NCI-H128 (cell line): ENCODE results near the gene RPRD1A.
"Not testable (repeated sequence)": the region's sequence is repeated elsewhere in the genome, so short reads cannot be mapped to it uniquely, and the experiment has no call there.

Experiments used
- DNase-seq: peaks from one replicate; lab custom pipeline; 2025; ENCODE audit not compliant: unreplicated experiment; lab: John Stamatoyannopoulos, UW

RPRD1A gene

DNA sequence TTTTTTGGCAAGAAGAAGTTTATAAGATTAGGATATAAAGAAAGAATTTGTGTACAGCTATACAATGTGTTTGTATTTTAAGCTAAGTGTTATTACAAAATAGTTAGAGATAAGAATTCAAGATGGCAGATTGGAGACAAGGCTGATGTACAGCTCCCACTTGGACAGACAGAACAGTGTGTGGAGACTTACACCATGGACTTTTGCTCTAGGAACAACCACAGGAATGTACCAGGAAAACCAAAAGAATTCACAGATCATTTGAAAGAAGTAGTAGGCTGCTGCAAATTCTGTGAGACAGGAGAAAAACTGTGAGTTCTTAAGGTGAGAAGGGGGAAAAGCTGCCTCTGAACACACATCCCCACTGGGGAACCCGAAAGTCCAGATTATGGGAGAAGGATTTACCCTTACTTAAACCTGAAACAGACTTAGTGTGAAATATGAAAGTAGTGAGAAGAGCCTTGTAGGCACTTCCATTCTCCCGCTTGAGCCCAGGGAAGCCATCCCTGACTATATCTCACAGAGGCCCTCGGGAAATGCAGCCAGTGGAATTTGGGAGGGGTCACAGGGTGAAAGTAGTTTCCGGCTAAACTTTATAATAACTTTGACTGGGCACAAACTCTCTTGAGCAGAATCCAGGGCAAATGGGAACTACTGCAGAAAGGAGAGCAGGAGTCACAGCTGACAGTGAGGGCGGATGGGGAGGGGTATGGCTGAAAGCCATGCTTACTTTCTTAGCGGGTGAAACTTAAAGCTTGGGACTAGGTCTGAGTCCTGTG, 11.6 kb upstream of the RPRD1A start:
- no peak for DNase-seq

DNA sequence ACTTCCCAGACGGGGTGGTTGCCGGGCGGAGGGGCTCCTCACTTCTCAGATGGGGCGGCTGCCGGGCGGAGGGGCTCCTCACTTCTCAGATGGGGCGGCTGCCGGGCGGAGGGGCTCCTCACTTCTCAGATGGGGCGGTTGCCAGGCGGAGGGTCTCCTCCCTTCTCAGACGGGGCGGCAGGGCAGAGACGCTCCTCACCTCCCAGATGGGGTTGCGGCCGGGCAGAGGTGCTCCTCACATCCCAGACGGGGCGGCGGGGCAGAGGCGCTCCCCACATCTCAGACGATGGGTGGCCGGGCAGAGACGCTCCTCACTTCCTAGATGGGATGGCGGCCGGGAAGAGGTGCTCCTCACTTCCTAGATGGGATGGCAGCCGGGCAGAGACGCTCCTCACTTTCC, 10.4 kb upstream of the RPRD1A start:
- DNase-seq = not testable (repeated sequence)

DNA sequence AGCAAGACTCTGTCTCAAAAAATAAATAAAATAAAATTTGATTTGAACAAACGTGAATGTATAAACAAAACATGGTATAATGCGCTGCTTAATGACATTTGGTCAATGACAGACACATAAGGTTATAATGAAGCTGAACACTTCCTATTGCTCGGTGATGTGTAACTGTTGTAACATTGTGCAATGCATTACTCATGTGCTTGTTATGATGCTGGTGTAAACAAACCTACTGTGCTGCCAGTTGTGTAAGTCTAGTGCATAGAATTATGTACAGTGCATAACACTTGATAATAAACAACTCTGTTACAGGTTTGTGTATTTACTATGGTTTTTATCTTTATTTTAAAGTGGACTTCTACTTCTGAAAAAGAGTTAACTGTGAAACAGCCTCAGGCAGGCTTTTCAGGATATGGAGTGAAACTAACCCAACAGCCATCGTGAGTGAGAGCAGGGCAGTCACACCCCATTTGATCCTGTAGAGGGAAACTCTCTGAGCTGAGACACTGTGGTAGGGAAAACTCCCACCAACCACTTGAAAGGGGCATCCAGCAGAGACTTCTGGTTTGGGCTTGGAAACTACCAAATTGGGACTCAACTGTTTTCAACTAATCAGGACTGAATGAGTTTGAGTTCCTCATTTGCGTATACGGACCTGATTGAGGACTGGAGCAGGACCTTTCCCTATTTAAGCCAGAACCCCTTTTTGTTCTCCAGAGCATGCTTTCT, 8.7 kb upstream of the RPRD1A start:
- peak; percentile 40 for DNase-seq

DNA sequence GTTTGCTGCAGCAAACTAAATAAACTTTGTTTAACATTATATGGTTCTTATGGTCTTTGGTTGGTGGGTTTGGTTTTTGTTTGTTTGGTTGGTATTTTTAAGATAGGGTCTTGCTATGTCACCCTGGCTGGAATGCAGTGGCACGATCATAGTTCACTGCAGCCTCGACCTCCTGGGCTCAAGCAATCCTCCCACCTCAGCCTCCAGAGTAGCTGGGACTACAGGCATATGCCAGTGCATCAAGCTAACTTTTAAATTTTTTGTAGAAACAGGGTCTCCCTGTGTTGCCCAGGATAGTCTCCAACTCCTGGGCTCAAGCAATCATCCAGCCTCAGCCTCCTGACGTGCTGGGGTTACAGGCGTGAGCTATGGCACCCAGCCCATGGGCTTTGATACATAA, 7.1 kb upstream of the RPRD1A start:
- DNase-seq = no peak

DNA sequence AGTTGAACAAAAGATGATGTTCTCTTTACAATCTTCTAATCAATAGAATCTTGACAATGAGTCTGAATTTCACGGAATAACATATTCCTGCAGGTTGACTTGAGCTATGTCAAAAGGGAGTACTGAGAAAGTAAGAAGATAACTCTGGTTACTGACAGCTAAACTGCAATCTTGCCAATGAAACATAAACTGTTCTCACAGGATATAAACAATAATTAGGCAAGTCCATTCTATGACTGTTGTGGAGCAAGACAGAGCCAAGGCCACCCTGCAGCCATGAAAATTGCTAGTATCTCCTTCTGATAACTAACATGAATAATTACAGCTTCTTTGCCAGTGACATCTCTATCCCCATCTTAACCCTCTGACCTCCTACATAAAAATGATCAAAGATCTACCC, 6.3 kb upstream of the RPRD1A start:
- DNase-seq = no peak

DNA sequence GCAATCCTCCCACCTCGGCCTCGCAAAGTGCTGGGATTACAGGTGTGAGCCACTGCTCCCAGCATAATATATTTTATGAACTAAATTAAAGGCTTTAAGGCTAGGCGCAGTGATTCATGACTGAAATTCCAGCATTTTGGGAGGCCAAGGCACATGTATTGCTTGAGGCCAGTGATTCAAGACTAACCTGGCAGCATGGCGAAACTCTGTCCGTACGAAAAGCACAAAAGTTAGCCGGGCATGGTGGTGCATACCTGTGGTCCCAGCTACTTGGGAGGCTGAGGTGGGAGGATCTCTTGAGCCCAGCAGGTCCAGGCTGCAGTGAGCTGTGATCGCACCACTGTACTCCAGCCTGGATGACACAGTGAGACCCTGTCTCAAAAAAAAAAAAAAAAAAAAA, 5.0 kb upstream of the RPRD1A start:
- DNase-seq = not testable (repeated sequence)

DNA sequence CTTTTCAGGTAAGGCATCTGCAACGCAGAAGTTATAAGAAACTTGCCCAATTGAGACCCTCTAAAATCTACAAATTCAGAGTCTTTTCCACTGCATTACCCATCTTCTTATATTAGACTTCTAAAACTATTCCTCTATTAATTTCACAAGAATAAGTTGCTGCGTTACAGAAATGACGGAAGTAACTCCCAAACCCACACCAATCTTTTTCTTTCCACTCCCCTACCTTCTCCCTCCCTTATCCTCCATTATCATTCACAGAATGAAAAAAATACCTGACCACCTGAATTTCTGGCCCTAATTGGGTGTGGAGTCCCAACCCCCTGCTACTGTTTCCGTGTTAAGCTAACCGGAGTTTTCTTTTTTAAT, 689 bp downstream of the RPRD1A start:
- DNase-seq = no peak

DNA sequence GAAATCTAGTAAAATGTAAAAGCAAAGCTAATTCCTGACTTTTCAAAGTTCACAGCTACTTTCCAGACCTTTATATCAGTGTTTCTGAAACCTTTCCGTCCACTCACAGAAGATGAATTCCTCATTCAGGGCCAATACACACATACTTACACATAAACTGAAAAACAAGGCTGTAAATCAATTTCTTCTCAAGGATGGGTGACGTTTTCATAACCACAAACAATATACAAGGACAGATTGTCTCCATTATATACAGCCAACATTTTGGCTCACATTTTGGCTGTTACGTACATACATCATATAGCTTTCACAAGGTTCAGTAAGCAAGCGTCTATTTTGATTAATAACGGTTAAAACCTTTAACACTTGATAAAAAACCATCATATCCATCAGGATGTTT, 1.4 kb downstream of the RPRD1A start:
- no peak for DNase-seq

DNA sequence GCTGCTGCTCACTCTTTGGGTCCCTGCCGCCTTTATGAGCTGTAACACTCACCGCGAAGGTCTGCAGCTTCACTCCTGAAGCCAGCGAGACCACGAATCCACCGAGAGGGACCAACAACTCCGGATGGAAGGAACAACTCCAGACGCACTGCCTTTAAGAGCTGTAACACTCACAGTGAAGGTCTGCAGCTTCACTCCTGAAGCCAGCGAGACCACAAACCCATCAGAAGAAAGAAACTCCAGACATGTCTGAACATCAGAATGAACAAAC, 2.6 kb downstream of the RPRD1A start:
- not testable (repeated sequence) for DNase-seq

DNA sequence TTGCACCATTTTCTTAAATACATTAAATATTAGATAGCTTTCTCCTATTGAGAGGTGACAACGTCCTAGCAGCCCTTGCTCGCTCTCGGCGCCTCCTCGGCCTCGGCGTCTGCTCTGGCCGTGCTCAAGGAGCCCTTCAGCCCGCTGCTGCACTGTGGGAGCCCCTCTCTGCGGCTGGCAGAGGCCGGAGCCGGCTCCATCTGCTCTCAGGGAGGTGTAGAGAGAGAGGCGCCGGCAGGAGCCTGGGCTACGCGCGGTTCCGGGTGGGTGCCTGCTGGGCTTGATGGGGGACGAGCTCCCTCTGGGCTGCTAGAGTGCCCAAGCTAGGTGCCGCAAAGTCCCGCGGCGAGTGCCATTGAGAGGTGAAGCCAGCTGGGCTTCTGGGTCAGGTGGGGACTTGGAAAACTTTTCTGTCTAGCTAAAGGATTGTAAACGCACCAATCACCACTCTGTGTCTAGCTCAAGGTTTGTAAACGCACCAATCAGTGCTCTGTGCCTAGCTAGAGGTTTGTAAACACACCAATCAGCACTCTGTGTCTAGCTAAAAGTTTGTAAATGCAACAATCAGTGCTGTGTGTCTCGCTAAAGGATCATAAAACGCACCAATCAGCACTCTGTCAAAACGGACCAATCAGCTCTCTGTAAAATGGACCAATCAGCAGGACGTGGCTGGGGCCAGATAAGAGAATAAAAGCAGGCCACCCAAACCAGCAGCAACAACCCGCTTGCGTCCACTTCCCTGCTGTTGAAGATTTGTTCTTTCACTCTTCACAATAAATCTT, 3.1 kb downstream of the RPRD1A start:
- no peak for DNase-seq

DNA sequence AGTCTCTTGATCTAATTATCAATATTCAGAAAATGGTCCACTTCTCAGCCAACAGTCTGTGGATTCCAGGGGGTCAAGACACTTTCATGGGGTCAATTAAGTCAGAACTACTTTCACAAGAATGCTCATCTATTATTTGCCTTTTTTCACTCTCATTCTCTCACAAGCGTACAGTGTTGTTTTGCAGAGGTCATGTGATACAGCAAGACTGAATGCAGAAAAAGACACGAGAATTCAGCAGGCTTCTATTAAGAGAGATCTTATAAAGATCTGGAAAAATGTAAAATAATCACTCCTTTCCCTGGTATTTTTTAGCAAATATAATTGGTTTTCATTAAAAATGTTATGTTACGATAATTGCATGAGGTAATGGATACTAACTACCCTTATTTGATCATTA, 8.7 kb downstream of the RPRD1A start:
- no peak for DNase-seq

DNA sequence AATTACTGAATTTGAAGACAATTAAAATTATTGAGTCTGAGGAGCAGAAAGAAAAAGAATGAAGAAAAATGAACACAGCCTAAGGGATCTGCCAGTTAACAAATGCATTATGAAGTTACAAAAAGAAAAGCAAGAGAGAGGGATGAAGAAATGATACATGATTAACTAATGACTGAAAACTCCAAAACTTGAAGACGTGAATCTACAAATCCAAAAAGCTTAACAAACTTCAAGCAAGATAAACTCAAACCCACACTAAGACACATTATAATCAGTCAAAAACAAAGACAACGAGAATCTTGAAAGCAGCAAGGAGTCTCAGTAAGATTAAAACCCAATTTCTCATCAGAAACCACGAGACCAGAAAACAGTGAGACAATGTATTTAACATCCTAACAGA, 15.6 kb downstream of the RPRD1A start:
- DNase-seq = no peak

DNA sequence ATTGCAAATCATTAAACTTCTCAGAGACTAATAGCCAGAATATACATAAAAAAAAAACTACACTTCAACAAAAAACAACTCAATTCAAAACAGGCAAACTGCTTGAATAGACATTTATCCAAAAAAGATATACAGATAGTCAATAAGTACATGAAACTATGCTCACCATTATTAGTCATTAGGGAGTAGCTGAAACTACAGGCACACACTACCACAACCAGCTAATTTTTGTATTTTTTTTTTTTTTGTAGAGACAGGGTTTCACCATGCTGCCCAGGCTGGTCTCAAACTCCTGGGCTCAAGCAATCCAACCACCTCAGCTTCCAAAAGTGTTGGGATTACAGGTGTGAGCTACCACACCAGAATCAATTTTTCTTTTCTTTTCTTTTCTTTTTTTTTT, 16.9 kb downstream of the RPRD1A start:
- DNase-seq = no peak

DNA sequence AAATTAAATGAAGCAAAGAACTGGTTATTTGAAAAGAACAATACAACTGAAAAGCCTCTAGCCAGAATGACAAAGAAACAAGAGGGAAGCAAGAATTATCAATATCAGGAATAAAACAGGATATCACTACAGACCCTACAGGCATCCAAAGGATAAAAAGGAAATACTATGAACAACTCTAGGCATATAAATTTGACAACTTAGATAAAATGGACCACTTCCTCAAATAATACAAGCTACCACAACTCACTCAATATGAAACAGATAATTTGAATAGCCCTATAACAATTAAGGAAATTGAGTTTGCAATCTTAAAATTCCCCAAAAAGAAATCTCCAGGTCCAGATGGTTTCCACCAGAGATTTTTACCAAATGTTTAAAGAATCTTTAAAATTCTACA, 19.8 kb downstream of the RPRD1A start:
- no peak for DNase-seq

DNA sequence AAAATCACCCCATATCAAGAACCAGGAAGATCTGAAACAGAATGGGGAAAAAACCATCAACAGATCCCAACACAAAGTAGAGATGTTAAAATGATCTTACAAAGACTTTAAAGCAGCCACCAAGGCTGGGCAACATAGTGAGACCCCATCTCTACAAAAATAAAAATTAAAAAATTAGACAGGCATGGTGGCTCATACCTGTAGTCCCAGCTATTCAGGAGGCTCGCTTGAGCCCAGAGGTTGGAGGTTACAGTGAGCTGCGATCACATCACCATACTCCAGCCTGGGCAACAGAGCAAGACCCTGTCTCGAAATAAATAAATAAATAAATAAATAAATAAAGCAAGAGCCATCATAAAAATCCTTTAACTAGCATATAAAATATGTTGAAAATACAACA, 20.5 kb downstream of the RPRD1A start:
- no peak for DNase-seq

DNA sequence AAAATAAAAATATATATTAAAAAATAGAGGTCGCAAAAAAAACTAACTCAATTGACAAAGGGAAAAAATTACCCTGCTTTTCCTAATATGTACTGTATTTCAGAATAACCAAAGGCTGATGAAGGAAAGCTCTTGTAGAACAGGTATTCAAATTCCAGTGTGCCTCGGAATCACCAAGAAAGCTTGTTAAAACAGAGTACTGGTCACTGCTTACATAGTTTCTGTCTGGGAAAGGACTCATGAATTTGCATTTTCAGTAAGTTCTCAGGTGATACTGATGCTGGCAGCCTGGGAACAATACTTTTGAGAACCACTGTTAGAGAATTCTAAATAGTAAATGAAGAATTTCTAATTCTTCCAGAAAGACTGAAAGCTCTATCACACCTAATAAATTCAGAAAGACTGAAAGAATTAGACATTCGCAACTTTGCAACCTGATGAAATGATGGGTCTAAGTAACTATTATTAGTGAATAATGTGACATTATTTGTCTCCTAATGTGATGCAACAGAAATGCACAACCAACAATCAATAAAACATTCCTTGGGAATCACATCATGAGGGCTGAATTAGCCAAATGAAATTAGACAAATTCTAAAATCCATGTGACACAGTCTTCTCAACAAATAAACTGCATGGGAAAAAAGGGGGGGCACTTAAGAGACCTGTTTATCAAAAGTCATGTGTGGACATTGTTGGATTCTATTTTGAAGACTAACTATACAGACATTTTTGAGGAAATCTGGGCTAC, 21.9 kb downstream of the RPRD1A start:
- DNase-seq = no peak

DNA sequence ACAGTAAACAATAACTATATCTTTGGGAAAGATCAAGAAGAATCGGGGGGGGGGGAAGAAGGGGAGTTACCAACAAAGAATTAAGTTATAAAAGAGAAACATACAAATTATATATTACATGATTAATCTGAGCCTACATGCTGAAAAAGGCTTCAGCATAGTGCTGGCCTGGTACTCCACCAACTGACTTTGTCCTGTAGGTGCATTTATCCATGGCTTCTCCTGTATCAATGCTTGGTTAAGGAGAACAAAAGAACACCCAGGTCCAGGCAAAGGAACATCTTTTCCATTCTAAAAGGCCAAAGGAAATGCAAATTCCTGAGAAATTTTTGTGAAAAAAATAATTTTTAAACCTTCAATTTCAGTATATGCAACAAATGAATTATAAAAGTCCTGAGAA, 24.2 kb downstream of the RPRD1A start:
- DNase-seq = no peak

DNA sequence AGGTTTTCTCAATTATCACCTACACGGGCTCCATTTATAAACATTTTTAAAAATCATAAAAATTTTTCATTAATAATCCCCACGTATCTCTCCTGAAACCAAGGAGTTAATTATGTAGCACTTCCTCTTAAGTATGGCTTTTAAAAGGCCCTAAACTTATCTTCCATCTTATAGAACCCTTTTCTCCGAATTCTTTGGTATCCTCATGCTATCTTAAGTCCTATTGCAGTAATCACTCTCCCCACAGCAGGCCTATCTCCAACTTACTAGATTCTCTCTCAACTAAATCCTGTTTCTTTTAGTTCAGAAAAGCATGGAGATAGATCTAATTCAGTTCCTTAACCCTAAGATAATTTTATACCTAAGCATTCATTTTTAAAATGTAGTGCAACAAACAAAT, 26.2 kb downstream of the RPRD1A start:
- DNase-seq = no peak

DNA sequence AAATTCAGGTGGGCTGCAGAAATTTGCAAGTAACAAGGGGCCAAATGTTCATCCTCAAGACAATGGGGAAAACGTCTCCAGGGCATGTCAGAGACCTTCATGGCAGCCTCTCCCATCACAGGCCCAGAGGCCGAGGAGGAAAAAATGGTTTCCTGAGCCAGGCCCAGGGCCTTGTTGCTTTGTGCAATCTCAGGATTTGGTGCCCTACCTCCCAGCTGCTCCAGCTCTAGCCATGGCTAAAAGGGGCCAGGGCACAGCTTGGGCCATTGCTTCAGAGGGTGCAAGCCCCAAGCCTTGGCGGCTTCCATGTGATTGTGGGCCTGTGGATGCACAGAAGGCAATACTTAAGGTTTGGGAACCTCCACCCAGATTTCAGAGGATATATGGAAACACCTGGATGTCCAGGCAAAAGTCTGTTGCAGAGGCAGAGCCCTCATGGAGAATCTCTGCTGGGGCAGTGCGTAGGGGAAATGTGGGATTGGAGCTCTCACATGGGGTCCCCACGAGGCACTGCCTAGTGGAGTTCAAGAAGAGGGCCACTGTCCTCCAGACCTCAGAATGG, 29.2 kb downstream of the RPRD1A start:
- DNase-seq = no peak

DNA sequence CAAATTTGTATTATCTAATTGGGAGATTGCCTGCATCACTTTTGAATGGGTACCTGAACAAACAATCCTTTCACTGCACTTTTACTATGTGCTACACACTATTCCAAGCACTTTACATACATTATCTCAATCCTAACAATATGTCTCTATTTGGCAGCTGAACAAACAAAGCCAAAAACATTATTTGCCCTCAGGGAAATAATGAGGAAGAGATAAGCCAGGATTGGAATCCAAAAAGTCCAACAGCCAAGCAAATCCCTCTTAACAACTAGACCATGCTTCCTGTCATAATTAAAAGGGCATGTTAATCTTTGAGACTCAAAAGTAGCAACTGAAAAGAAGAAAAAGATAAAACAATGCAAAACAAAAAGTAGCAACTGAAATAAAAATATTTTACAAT, 32.1 kb downstream of the RPRD1A start:
- DNase-seq = peak; percentile 62

DNA sequence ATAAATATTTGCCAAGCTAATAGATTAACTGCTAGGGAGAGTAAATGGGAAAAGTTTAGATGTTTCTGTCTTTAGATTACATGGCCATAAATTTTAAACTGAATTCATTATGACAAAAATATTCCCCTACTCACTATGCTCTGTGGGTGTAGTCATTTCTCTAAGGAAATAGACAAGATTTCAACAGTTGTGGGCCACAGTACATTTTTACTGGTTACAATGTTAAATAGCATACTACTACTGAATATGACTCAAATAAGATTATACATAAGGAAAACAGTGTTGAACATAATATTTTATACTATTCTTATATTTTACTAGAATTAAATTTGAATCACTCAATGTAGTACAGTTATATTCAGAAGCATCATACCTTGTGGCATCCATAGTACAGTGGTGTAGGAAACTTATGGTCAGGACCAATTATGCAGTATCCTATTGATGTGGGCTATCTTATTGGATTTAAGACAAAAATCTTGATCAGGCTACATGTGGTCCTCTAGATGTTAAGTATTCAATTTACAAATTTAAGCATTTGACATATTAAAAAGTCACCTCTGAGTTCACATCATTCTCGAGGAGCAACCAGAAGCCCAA, 33.0 kb downstream of the RPRD1A start:
- no peak for DNase-seq
